GM03348 (cell line): ENCODE data around the gene TMEM8B.

Experiments used
- DNase-seq: peaks from one replicate; pipeline ENCODE4 v3.0.0; 2012; ENCODE audit warnings: low spot score

Gene TMEM8B

GRCh38 chr9:35829084-35829763 lies at the start of gene TMEM8B:
Gene TMEM8B, plus strand, starts transcription at chr9:35829228. Its CDS starts 220 bp downstream, at chr9:35829448.
- peak; percentile 97 for DNase-seq

GRCh38 chr9:35781066-35781465 lies 48.0 kb upstream of the TMEM8B start:
- DNase-seq = no peak

DNA sequence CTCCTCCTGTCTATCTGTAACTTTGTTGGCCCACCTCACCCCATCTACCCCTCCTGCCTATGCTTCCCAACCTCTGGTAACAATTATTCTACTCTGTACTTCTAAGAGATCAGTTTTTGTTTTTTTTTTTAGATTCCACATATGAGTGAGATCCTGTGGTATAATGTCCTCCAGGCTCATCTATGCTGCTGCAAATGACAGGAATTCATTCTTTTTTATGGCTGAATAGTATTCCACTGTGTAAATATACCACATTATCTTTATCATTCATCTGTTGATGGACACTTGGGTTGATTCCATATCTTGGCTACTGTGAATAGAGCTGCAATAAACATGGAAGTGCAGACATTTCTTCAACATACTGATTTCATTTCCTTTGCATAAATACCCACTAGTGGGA lies 45.6 kb upstream of the TMEM8B start:
- DNase-seq = no peak

- no peak for DNase-seq
These were observed 39.5 kb upstream of the TMEM8B start for GRCh38 chr9:35789541-35789940.

GRCh38 chr9:35790025-35790384 lies 39.0 kb upstream of the TMEM8B start:
- no peak for DNase-seq

DNA sequence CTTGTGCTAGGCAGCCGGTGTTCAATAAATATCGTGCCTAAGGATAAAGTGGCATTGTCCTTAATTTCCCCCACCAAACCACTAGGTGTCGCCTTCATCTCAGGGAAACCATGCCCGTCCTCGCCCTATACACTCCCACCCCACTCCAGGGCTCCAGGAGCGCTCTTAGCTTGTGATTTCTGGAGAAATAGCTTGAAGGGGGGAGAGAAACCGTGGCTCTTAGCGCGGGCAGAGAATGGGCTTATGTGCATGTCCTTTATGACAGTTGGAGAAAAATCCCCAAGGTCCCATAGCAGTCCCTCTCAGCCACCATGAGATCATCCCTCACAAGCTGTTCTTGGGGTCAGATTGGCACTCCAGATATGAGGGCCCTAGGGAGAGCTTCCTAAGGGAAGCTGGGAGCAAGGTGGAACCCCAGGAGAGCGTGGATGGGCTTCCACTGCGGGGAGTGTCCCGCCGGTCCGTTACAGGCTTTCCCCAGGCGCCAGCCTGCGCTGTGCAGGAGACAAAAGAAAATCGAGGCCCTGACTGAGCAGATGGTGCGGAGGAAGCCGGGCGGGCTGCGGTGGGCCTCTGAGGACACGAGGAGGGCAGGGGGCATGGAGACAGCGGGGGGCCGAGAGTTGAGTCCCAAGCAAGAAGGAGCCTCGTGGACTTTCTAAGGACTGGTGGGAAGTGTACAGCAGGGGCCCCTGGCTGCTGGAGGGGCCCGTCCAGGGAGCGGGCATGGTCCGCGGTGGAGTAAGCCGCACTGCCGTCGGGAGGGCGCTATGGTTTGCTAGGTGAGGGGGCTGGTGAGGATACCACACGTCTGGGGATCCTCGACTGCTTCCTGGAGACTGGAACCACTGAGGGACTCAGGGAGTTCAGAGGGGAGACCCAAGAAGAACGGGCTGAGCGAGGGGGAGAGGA lies 38.4 kb upstream of the TMEM8B start:
- peak; percentile 94 for DNase-seq

GRCh38 chr9:35791297-35791921 lies 37.6 kb upstream of the TMEM8B start, which contains the start of gene NPR2:
Gene NPR2, plus strand, starts transcription at chr9:35791591. Its CDS starts 818 bp downstream, at chr9:35792409.
- DNase-seq = peak; percentile 88

GRCh38 chr9:35792024-35792813 lies 36.8 kb upstream of the TMEM8B start:
- no peak for DNase-seq

- DNase-seq = no peak
These were observed 36.2 kb upstream of the TMEM8B start for GRCh38 chr9:35792826-35793225.

- DNase-seq = peak; percentile 45
These were observed 35.6 kb upstream of the TMEM8B start for GRCh38 chr9:35793461-35793860.

GRCh38 chr9:35795695-35796094 lies 33.3 kb upstream of the TMEM8B start:
- DNase-seq = no peak

- DNase-seq = no peak
These were observed 31.5 kb upstream of the TMEM8B start for GRCh38 chr9:35797311-35798109.

DNA sequence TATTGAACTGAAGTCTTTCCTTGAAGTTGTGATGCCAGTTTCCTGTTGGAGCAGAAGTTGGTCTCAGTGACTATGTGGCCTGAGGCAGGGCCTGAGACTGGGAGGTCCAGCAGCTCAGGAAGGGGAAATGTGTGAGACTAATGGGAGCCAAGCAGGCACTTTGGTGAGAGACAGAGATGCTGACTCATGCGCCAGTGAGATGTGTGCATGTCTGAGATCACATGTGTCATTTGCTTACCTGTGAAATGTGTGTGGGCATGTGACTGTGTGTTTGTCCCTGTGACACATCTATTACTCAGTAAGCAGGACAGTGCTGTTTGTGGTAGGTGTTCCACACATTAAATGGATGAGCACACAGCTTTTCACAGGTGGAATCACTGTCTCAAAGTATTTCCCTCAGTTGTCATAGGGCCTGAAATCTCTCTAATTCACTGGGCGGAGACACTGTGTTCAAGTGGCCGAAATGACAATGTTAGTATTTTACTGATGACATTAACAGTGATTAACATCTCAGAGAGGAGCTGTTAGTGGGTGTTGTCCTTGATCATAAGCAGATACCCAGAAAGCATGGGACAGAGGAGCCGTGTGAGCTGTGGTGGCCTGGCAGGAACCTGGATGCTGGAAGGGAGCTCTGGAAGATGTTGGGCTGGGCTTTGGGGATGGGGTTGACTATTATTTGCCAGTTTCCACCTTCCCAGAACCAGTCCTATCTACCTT lies 30.2 kb upstream of the TMEM8B start:
- peak; percentile 44 for DNase-seq

DNA sequence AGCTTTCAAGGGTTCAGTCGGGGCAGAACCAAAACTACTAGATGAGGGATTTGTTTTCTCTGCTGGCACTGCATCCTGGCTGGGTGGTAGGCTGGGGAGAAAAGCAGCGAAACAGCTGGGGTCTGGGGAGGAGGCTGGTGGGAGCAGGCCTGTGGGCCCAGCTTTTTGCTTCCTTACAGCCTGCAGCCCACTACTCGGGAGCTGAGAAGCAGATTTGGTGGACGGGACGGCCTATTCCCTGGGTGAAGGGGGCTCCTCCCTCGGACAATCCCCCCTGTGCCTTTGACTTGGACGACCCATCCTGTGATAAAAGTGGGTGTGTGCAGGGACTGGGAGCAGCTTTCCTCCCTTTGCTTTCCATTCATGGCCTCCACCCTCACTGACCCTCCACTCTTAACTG lies 28.5 kb upstream of the TMEM8B start:
- no peak for DNase-seq

- DNase-seq = no peak
These were observed 27.5 kb upstream of the TMEM8B start for GRCh38 chr9:35801328-35802128.

GRCh38 chr9:35806101-35806500 lies 22.9 kb upstream of the TMEM8B start:
- DNase-seq = no peak

DNA sequence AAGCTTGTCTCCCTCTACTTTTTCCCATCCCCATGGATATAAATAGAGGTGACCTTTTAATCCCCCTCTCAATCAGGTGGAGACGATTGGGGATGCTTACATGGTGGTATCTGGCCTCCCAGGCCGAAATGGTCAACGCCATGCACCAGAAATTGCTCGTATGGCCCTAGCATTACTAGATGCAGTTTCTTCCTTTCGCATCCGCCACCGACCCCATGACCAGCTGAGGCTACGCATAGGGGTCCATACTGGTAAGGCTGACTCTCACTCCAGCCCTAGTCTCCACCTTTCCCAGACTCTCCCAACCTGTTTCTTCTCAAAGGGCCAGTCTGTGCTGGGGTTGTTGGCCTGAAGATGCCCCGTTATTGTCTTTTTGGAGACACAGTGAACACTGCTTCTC lies 20.6 kb upstream of the TMEM8B start:
- no peak for DNase-seq

GRCh38 chr9:35810122-35810521 lies 18.9 kb upstream of the TMEM8B start:
- no peak for DNase-seq

- DNase-seq = no peak
These were observed 17.5 kb upstream of the TMEM8B start for GRCh38 chr9:35811381-35812024.
